Measurements from ENCODE around the gene CEP85. TPM values are rescaled to one million over a fixed set of nuclear protein-coding genes. Genes with fewer than 3 reads are reported as not detected.

Gene CEP85
- total and polyA plus RNA-seq, 10 of the 15 experiments (the other 5 are each of a cell fraction or from before 2014, with no cell fraction given) = 8.4 to 26.8 (median 21.5) TPM

DNA sequence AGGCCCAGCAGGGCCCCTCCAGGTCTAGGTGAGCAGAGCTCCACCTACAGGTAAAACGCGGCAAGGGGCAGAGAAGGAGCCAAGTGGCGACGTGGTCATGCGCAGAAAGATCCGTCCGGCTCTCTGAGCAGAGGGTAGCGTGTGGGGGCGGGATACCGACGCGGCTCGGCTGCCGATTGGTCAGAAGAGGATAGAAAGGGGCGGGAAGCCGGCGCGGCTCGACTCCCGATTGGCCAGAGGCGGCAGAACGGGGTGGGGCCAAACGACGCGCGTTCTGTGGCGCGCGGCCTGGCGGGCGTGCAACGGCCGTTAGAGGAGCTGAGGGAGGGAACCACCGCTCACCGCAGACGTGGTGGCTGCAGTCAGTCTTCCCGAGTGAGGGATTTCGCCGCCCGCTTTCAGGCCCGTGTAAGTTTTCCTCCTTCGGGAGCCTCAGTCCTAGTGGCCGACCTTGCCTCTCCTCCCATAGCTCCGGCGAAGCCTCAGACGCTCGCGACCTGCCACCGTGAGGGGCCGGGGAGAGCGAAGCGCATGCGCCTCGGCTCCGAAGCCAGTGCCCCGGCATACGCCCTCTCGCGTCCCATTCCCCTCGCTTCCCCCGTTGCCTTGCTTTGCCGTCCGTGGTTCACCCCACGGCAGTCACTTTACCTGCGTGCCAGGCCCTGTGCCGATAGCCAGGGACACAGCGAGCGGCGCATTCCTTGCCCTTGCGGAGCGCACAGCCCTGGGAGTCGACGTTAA is at the start of gene CEP85 (continued):
- TF ChIP-seq, protein P1, sequence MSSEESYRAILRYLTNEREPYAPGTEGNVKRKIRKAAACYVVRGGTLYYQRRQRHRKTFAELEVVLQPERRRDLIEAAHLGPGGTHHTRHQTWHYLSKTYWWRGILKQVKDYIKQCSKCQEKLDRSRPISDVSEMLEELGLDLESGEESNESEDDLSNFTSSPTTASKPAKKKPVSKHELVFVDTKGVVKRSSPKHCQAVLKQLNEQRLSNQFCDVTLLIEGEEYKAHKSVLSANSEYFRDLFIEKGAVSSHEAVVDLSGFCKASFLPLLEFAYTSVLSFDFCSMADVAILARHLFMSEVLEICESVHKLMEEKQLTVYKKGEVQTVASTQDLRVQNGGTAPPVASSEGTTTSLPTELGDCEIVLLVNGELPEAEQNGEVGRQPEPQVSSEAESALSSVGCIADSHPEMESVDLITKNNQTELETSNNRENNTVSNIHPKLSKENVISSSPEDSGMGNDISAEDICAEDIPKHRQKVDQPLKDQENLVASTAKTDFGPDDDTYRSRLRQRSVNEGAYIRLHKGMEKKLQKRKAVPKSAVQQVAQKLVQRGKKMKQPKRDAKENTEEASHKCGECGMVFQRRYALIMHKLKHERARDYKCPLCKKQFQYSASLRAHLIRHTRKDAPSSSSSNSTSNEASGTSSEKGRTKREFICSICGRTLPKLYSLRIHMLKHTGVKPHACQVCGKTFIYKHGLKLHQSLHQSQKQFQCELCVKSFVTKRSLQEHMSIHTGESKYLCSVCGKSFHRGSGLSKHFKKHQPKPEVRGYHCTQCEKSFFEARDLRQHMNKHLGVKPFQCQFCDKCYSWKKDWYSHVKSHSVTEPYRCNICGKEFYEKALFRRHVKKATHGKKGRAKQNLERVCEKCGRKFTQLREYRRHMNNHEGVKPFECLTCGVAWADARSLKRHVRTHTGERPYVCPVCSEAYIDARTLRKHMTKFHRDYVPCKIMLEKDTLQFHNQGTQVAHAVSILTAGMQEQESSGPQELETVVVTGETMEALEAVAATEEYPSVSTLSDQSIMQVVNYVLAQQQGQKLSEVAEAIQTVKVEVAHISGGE (CRISPR knock-in tag; IDR thresholded peaks at IDR 0.05) = no peak
- TF ChIP-seq WRNIP1 (IDR thresholded peaks at IDR 0.05; ENCODE audit: borderline replicate concordance, low read depth, low read length) (no peak), CHD4 (IDR thresholded peaks at IDR 0.05) (no peak), SMC3 (IDR thresholded peaks at IDR 0.05; ENCODE audit: borderline replicate concordance, low read length) (peak; percentile 44; the same call in 1 of the 2 replicates), TCF12 (IDR thresholded peaks at IDR 0.05; ENCODE audit: low read depth, low read length) (no peak), TCF3 (IDR thresholded peaks at IDR 0.05; ENCODE audit: borderline replicate concordance, insufficient read depth, low read depth, low read length) (no peak), CREM (IDR thresholded peaks at IDR 0.05; ENCODE audit: low read depth) (peak; percentile 86), TARDBP (IDR thresholded peaks at IDR 0.05; ENCODE audit: borderline replicate concordance) (no peak), EED (IDR thresholded peaks at IDR 0.05; ENCODE audit: low read depth) (no peak), IRF4 (IDR thresholded peaks at IDR 0.05; ENCODE audit: low read depth, low read length) (no peak), EGR1 (IDR thresholded peaks at IDR 0.05; ENCODE audit: borderline replicate concordance in 1 of 2, low read depth in 2 of 2, low read length in 2 of 2) (peak in 1 of 2 experiments; percentile 78; a peak in 2 of 3 replicates), RUNX3 (IDR thresholded peaks at IDR 0.05; ENCODE audit: low read length) (peak; percentile 76), STAT1 (conservative IDR thresholded peaks at IDR 0.05) (no peak), POLR2AphosphoS5 (IDR thresholded peaks at IDR 0.05; ENCODE audit: low read length) (peak; percentile 87), SUPT20H (IDR thresholded peaks at IDR 0.05; ENCODE audit: borderline replicate concordance, control insufficient read depth, low read depth, low read length) (no peak), ZNF217 (IDR thresholded peaks at IDR 0.05) (no peak)
- TF ChIP-seq, protein P2, sequence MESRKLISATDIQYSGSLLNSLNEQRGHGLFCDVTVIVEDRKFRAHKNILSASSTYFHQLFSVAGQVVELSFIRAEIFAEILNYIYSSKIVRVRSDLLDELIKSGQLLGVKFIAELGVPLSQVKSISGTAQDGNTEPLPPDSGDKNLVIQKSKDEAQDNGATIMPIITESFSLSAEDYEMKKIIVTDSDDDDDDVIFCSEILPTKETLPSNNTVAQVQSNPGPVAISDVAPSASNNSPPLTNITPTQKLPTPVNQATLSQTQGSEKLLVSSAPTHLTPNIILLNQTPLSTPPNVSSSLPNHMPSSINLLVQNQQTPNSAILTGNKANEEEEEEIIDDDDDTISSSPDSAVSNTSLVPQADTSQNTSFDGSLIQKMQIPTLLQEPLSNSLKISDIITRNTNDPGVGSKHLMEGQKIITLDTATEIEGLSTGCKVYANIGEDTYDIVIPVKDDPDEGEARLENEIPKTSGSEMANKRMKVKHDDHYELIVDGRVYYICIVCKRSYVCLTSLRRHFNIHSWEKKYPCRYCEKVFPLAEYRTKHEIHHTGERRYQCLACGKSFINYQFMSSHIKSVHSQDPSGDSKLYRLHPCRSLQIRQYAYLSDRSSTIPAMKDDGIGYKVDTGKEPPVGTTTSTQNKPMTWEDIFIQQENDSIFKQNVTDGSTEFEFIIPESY (IDR thresholded peaks at IDR 0.05) = no peak
- TF ChIP-seq, protein P3, sequence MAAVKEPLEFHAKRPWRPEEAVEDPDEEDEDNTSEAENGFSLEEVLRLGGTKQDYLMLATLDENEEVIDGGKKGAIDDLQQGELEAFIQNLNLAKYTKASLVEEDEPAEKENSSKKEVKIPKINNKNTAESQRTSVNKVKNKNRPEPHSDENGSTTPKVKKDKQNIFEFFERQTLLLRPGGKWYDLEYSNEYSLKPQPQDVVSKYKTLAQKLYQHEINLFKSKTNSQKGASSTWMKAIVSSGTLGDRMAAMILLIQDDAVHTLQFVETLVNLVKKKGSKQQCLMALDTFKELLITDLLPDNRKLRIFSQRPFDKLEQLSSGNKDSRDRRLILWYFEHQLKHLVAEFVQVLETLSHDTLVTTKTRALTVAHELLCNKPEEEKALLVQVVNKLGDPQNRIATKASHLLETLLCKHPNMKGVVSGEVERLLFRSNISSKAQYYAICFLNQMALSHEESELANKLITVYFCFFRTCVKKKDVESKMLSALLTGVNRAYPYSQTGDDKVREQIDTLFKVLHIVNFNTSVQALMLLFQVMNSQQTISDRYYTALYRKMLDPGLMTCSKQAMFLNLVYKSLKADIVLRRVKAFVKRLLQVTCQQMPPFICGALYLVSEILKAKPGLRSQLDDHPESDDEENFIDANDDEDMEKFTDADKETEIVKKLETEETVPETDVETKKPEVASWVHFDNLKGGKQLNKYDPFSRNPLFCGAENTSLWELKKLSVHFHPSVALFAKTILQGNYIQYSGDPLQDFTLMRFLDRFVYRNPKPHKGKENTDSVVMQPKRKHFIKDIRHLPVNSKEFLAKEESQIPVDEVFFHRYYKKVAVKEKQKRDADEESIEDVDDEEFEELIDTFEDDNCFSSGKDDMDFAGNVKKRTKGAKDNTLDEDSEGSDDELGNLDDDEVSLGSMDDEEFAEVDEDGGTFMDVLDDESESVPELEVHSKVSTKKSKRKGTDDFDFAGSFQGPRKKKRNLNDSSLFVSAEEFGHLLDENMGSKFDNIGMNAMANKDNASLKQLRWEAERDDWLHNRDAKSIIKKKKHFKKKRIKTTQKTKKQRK (IDR thresholded peaks at IDR 0.05; ENCODE audit: low read depth, low read length) = peak; percentile 57; the same call in 1 of the 2 replicates
- TF ChIP-seq, protein P4, sequence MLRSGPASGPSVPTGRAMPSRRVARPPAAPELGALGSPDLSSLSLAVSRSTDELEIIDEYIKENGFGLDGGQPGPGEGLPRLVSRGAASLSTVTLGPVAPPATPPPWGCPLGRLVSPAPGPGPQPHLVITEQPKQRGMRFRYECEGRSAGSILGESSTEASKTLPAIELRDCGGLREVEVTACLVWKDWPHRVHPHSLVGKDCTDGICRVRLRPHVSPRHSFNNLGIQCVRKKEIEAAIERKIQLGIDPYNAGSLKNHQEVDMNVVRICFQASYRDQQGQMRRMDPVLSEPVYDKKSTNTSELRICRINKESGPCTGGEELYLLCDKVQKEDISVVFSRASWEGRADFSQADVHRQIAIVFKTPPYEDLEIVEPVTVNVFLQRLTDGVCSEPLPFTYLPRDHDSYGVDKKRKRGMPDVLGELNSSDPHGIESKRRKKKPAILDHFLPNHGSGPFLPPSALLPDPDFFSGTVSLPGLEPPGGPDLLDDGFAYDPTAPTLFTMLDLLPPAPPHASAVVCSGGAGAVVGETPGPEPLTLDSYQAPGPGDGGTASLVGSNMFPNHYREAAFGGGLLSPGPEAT (IDR thresholded peaks at IDR 0.05; ENCODE audit: low read depth) = 0 out of 2 replicates have a peak, but pooled peaks have one; percentile 37
